GM18870 (cell line): ENCODE results near the gene CTIF.

ENCODE experiments used
- ATAC-seq: cut with Tn5 transposase; IDR thresholded peaks from one replicate; pipeline ENCODE4 v1.9.1; 2021; ENCODE audit warnings: moderate library complexity; ENCODE audit not compliant: unreplicated experiment

Gene CTIF

GRCh38 chr18:48675912-48676311, 137.1 kb downstream of the CTIF start:
- no peak for ATAC-seq

- ATAC-seq, result no peak
Measured at GRCh38 chr18:48676346-48676745, 137.5 kb downstream of the CTIF start.

DNA sequence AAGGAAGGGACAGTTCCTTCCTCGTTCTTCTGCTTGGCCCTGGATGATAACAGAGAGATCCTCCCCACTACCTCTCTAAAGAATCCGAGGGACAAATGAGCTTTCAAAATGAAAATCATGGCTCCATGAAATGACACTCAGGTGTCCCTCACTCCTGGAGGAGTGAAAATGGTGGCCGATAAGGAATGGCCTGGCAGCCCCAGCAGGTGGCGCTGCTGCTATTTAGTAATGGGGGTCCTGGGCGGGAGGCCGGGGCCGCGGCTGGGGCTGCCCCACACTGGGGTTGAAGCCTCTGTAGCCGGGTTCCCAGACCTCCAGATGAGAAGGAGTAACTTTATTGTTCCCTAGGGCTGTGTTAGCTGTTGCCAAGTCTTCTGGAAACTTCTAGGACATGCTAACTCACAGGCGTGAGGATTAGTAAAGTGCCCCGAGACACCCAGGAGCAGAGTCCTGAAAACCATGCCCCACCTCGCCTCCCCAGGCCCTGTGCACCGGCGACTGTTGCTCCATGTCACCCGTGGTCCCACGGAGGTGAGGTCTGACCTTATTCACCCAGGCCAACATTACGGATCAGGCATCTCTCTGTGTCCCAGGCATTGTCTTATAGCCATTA, 138.0 kb downstream of the CTIF start:
- no peak for ATAC-seq

DNA sequence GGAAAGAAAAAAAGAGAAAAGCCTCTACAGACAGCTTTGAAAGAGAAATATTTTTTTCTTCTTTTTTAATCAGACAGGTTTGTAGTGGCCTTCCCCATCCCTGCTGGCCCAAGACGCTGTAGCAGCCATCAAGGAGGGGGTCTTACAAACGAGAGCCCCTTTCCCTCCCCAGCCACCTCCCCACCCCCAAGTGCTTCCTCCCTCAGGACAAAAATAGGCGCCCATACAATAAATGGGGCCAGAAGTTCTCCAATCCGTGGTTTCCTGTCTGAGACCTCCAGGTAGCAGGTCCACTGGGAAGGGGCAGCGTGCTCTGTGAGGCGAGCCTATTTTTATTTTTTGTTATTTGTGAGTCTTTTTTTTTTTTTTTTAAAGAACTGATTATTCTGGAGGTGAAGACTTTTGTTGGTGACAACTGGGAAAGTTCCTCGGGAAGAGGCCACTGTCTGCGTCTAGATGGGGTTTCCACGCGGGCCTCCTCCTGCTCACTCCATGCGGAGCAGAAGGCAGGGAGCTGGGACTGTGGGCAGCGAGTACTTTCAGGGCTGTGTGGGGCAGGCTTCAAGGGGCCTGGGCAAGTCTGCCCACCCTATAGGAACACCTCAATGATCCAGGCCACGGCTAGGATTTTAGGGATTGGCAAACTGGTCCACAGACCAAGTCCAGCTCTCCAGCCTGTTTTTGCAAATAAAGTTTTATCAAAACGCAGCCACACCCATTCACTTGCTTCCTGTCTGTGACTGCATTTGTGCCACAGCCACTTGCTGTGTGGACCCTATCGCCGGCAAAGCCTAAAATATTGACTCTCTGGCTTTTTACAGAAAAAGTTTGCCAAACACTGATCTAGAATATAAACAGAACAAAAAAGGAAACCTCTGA, 139.6 kb downstream of the CTIF start:
- no peak for ATAC-seq

- no peak for ATAC-seq
Measured at GRCh38 chr18:48679236-48679635, 140.4 kb downstream of the CTIF start.

DNA sequence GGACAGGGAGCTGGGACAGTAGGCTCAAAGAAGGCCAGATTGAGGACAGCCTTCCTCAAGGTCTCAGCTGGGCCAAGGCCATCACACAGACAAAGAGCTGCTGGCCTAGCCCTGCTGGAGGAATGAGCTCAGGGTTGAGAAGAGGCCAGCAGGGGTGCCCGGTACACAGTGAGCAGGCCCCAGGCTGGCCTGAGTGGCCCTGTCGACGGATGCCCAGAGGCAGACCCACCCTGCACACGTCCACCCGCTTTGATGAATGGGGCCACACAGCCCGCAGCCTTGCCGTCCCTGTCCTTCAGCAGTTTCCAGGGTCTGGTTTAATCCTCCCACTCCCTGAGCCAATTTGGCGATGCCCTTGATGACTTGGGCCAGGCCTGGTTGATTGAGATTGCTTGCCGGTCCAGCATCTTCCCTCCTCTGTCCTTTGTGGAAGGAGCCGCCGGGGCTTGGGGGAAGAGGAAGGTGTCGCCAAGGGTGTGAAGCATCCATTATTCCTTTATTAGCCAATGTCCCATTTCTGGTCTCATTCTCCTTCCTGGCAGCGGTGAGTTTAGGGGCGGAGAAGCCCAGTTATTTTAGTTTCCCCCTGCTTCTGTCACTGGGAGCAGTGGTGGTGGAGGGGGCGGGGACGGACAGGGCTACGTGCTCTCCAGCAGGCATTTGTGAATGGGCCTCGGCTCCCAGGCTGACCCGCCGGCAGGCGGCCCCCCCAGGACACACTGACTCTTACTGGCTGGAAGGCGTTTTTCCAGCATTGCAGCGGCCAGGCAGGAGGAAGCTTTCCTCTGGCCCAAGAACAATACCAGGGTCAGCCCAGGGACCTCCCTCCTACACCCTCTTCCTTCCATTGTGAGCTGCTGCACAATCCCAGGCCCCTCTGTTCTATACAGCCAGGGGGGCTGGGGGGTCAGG, 141.8 kb downstream of the CTIF start:
- no peak for ATAC-seq

DNA sequence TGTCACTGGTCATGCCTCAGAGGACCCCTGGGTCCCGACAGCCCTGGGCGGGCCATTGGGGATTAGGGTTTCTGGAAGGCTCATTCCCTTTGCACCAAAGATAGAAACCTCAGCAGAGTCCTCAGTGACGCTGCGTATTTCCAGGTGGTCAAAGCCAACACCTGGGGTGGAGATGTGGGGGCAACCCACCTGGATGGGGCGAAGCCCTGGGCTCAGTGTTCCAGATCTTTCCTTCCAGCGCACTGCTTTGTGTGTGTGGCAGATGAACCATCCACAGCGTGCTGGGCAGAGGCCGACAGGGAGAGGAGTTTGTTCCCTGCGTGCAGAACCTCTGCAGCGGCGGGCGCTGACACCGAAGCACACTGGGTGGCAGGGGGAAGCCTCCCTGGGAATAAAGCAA, 143.9 kb downstream of the CTIF start:
- no peak for ATAC-seq

DNA sequence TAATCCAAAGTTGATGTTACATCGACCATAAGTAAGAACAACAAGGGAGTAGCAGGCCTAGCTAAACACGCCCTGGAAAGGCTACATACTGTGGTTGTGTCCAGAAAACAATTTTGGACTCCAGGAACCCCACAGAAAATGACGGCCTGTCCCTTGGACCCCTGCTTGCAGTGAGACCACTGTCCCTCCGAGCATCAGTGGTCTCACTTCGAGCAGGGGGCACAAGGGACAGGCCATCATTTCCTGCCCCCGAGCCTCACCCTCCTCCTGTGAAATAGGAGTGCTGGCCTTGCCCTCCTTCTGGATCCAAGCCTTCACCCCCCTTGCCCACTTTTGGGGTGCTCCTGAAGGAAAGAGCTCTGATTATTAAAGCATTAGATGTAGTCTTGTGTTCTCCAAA, 144.4 kb downstream of the CTIF start:
- no peak for ATAC-seq

GRCh38 chr18:48683661-48684060, 144.8 kb downstream of the CTIF start:
- ATAC-seq, result no peak

GRCh38 chr18:48687346-48688042, 148.7 kb downstream of the CTIF start:
- no peak for ATAC-seq

GRCh38 chr18:48688961-48689360, 150.1 kb downstream of the CTIF start:
- ATAC-seq, result no peak

DNA sequence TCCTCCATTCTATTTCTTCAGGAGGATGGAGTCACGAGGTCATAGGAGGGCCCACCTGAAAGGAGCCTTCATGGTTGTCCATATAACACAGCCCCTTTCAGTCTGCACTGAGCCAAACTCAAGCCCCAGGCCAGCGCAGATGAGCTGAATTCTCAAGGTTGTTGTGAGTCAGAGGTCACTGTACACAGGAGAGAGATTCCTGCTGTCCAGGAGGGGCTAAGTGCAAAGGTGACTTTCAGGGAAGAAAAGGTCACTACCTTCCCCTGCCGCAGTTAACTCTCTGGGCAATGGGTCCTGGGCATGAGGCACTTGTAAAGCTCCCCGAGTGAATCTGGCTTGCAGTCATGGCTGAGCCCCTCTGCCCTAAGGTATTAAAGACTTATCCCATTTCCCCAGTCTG, 150.7 kb downstream of the CTIF start:
- ATAC-seq, result no peak

- ATAC-seq, result no peak
Measured at GRCh38 chr18:48690494-48690893, 151.7 kb downstream of the CTIF start.

DNA sequence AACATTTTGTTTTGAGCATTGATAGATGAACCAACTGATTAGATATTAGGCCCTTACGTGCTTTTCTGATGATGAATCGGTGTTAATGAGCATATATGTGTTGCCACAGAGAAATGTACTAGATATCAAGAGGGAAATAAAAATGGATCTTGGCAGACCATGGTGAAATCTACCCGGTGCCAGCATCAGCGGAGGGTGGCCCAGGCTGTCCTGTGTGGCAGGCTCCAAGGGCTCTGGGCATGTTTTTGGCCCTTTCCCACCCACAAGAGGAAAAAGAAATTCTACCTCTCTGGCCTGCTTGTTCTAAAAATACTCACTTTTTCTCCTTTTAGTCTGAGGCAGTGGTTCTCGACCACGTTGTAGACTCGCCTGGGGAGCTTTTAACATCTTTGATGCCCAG, 154.2 kb downstream of the CTIF start:
- no peak for ATAC-seq

GRCh38 chr18:48693625-48694262, 154.9 kb downstream of the CTIF start:
- no peak for ATAC-seq

DNA sequence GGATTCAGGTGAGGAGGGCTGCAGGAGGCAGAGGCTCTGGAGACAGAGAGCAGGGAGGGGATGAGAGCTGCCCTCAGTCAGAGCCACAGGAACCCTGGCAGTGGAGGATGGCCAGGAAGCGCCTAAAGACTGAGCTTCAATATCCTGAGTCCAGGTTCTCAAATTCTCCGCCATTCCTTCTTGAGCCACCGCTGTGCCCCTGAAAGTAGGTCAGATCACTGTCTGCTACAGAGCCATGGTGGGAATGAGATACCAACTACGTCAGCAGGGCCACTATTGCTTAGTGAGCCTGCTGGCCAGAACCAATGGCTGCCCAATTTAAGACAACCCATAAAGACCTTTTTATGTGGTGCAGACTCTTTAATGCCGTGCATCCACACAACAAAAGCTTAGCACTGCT, 155.5 kb downstream of the CTIF start:
- no peak for ATAC-seq

GRCh38 chr18:48695671-48696070, 156.8 kb downstream of the CTIF start:
- no peak for ATAC-seq

- ATAC-seq, result no peak
Measured at GRCh38 chr18:48696218-48696617, 157.4 kb downstream of the CTIF start.

DNA sequence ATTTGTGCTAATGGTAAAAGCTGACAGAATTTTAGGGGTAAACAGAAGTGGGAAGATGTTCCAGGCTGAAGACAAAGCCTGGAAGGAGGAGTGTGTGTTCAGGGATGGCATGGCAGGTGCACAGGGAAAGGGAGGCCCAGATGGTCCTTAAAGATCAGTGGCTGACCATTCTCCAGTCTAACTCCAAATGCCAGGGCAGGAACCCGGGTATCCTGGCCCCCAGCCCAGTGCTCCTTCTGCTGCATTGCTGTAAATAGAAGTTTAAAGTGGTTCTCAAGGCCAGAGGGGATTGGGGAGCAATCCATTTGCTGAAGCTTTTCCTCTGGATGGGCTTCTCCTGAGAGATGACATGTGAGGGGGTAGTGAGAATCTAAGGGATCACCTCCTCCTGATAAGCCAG, 158.6 kb downstream of the CTIF start:
- ATAC-seq, result no peak

- no peak for ATAC-seq
Measured at GRCh38 chr18:48698707-48699106, 159.9 kb downstream of the CTIF start.
